Measurements from ENCODE around the gene TPRN. TPM values are rescaled to one million over a fixed set of nuclear protein-coding genes. Genes with fewer than 3 reads are reported as not detected.

Gene TPRN
- total RNA-seq, 1 experiment from 2014 or later, result 23.0 TPM

- Histone ChIP-seq H3K27ac (ENCODE audit: low read depth, low read length, poor library complexity, severe bottlenecking) (no peak overlapping the region), H3K4me1 (ENCODE audit: insufficient read depth, low read length, poor library complexity, severe bottlenecking) (peaks cover 3% of the 10 kb centered on the region), H3K9me3 (ENCODE audit: low read depth, low read length, poor library complexity, severe bottlenecking) (no peaks in the 10 kb centered on the region), H3K4me3 (ENCODE audit: low read depth, low read length, poor library complexity, severe bottlenecking) (no peak overlapping the region), H3K36me3 (ENCODE audit: insufficient read depth, low read length, poor library complexity, severe bottlenecking) (peaks cover 7% of the 10 kb centered on the region), H3K27me3 (replicated peaks; ENCODE audit: insufficient read depth, low read depth, low read length, poor library complexity) (no peaks in the 10 kb centered on the region)
- TF ChIP-seq EZH2 (IDR thresholded peaks at IDR 0.05; ENCODE audit: borderline replicate concordance, low read depth, low read length, poor library complexity, severe bottlenecking) (no peak), CTCF (conservative IDR thresholded peaks at IDR 0.05; ENCODE audit: low read depth, low read length) (no peak)
- no TSS peak for BruUV-seq (replicated peaks)
- intact Hi-C loops (cut with micrococcal nuclease; ENCODE audit: unreplicated experiment), result no loop called here
- CTCF ChIA-PET, result no interaction called here
- POLR2A ChIA-PET (ENCODE audit: low non-redundant PET), result no interaction called here
- DNase-seq (ENCODE audit: low spot score), result no peak
Measured at GRCh38 chr9:137179761-137180160, 20.8 kb downstream of the TPRN start.

DNA sequence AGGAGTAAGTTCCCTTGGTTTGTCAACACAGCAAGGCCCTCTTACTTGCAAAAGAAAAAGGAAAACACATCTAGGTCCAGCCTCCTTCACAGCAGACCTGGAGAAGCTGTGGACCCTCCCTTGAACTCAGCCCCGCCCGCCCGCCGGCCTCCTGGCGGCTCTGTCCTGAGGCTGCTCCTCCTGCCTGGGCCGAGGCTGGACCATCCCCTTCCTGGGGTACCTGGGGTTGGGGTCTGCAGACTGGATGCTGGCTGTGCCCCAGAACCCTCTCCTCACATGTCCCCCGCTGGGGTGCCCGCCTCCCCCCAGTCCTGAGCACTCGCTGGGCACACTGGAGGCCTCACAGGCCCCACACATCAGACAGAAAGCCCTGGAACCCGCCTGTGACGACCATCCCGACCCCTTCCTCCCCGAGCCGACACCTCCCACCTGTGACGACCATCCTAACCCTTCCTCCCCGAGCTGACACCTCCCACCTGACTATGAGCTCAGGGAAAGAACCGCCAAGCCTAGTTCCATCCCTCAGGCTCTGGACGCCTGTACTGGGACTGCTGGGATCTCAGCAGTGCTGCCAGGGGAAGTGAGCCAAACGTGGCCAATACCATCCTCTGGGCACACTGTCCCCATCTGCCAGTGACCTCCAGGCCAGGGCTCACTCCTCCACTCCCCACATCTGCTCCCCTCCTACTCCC is 21.5 kb downstream of the TPRN start:
- intact Hi-C loops (cut with micrococcal nuclease; ENCODE audit: unreplicated experiment), result no loop called here
- no peak for TF ChIP-seq EZH2 (IDR thresholded peaks at IDR 0.05; ENCODE audit: borderline replicate concordance, low read depth, low read length, poor library complexity, severe bottlenecking)
- no peak for TF ChIP-seq CTCF (conservative IDR thresholded peaks at IDR 0.05; ENCODE audit: low read depth, low read length)
- no peak for DNase-seq (ENCODE audit: low spot score)
- H3K36me3 ChIP-seq (ENCODE audit: insufficient read depth, low read length, poor library complexity, severe bottlenecking), result peaks cover 7% of the 10 kb centered on the region
- H3K4me3 ChIP-seq (ENCODE audit: low read depth, low read length, poor library complexity, severe bottlenecking), result no peak overlapping the region
- no peaks in the 10 kb centered on the region for H3K9me3 ChIP-seq (ENCODE audit: low read depth, low read length, poor library complexity, severe bottlenecking)
- ChIA-PET CTCF (no interaction called here), POLR2A (ENCODE audit: low non-redundant PET) (no interaction called here)
- peaks cover 3% of the 10 kb centered on the region for H3K4me1 ChIP-seq (ENCODE audit: insufficient read depth, low read length, poor library complexity, severe bottlenecking)
- BruUV-seq (replicated peaks), result no TSS peak
- no peaks in the 10 kb centered on the region for H3K27me3 ChIP-seq (replicated peaks; ENCODE audit: insufficient read depth, low read depth, low read length, poor library complexity)
- no peak overlapping the region for H3K27ac ChIP-seq (ENCODE audit: low read depth, low read length, poor library complexity, severe bottlenecking)

DNA sequence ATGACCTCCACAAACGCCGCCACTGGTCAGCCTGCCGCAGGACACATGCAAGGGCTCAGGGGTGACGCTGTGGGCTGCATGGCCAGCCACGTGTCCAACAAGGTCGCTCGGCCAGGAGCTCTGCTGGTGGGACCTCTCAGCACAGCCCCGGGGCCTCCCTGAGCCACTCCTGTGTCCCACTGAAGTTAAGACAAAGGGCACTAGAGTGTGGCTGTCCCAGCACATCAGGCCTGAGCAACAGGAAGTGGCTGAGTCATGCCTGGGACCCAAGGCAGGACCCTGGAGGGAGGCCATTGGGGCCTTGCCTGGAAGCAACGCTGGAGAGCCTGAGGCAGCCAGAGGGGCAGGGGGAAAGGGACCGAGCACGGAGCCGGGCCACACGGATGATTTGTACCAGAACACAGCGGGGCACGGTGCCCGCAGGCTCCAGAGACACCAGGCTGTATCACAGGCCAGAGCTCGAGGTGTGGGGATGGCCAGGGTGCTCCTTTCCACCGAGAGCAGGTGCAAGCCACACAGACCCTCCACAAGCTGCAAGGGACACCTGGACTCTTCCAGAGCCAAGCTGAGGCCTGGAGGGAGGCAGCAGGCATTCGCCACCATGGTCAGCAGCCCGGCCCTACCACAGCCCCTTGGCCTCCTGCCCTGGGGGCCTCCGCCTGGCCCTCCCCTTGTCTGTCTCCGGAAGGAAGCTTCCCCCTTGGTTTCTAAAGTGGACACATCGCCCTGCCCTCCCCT is 22.2 kb downstream of the TPRN start:
- ChIA-PET POLR2A (ENCODE audit: low non-redundant PET) (no interaction called here), CTCF (no interaction called here)
- no peak for DNase-seq (ENCODE audit: low spot score)
- no peaks in the 10 kb centered on the region for H3K27me3 ChIP-seq (replicated peaks; ENCODE audit: insufficient read depth, low read depth, low read length, poor library complexity)
- no peak for TF ChIP-seq CTCF (conservative IDR thresholded peaks at IDR 0.05; ENCODE audit: low read depth, low read length)
- no peak for TF ChIP-seq EZH2 (IDR thresholded peaks at IDR 0.05; ENCODE audit: borderline replicate concordance, low read depth, low read length, poor library complexity, severe bottlenecking)
- intact Hi-C loops (cut with micrococcal nuclease; ENCODE audit: unreplicated experiment), result no loop called here
- no peak overlapping the region for H3K27ac ChIP-seq (ENCODE audit: low read depth, low read length, poor library complexity, severe bottlenecking)
- H3K9me3 ChIP-seq (ENCODE audit: low read depth, low read length, poor library complexity, severe bottlenecking), result no peaks in the 10 kb centered on the region
- no TSS peak for BruUV-seq (replicated peaks)
- peaks cover 3% of the 10 kb centered on the region for H3K4me1 ChIP-seq (ENCODE audit: insufficient read depth, low read length, poor library complexity, severe bottlenecking)
- H3K36me3 ChIP-seq (ENCODE audit: insufficient read depth, low read length, poor library complexity, severe bottlenecking), result peaks cover 3% of the 10 kb centered on the region
- no peak overlapping the region for H3K4me3 ChIP-seq (ENCODE audit: low read depth, low read length, poor library complexity, severe bottlenecking)
